GM19397 (cell line): Measurements from ENCODE around the gene HAPSTR1.
A peak's percentile ranks its signal among the peaks of the same experiment; 100 is the strongest.

Source experiments
- ATAC-seq: cut with Tn5 transposase; IDR thresholded peaks from one replicate; pipeline ENCODE4 v1.9.1; 2021; ENCODE audit warnings: mild to moderate bottlenecking, moderate library complexity; ENCODE audit not compliant: unreplicated experiment

Gene HAPSTR1

DNA sequence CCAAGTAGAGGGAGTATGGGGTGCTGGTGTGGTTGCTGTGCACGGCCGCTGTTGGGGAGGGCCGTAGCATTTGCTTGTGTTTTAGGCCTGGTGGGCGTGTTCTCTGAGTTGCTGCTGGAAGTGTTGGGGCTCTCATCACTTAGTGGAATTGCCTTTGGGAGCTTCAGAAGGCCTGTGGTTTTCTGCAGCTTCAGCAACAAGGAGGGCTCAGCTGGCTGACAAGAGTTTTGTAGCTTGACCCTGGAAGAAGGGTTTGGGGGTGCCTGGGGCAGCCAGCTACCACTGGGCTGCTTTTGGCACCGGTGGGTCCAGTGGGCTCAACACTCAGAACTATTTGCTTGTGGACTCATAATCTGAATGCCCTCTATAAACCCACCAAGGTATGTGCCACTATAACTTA is 30.9 kb downstream of the HAPSTR1 start:
- ATAC-seq, result no peak

DNA sequence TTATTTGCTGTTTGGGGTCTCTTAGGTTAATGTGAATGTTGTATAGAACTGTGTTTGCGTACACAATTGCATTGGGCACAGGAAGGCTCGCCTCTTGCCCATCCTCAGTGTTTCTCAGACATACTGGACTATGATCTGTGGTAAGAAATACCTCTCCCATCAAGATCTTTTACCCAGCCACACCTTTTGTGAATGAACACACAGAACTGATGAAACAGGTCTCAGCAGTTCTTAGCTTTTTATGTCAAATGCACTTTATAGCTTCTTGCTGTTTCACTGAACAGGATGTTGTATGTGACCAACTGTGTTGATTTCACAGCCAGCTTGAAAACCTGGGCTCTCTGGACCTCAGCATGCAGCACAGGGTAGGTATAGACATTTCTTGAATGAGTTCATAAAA is 31.5 kb downstream of the HAPSTR1 start:
- ATAC-seq, result no peak

- ATAC-seq, result no peak
Observed at GRCh38 chr16:9123401-9123800, 32.0 kb downstream of the HAPSTR1 start.

DNA sequence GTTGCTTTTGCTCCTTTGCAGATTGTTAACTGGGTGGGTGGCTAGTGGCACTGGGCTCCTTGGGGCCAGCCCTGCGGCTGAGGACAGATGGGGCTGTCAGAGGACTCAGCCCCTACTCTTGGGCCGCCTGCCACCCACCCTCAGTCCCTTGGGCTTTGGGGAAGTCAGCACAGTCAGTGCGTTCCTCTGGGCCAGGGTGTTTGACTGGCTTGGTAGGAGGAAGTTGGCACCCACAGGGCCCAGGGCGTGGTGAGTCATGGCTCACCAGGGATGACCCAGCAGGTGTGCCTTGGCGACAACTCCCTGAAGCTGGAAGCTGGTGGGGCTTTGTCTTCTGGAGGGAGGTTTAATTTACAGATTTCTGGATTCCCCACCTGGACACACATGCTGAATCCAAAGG is 32.4 kb downstream of the HAPSTR1 start:
- ATAC-seq, result no peak

GRCh38 chr16:9124444-9124843 is 33.0 kb downstream of the HAPSTR1 start:
- ATAC-seq, result no peak

- no peak for ATAC-seq
Observed at GRCh38 chr16:9124908-9125584, 33.6 kb downstream of the HAPSTR1 start.

GRCh38 chr16:9125658-9126505 is 34.4 kb downstream of the HAPSTR1 start:
- ATAC-seq, result no peak

GRCh38 chr16:9126609-9127008 is 35.2 kb downstream of the HAPSTR1 start:
- no peak for ATAC-seq

- no peak for ATAC-seq
Observed at GRCh38 chr16:9128346-9129342, 37.2 kb downstream of the HAPSTR1 start.

- no peak for ATAC-seq
Observed at GRCh38 chr16:9134306-9134705, 42.9 kb downstream of the HAPSTR1 start.

- peak; percentile 59 for ATAC-seq
Observed at GRCh38 chr16:9134739-9135138, 43.3 kb downstream of the HAPSTR1 start.

GRCh38 chr16:9135797-9136196 is 44.4 kb downstream of the HAPSTR1 start:
- ATAC-seq, result no peak

GRCh38 chr16:9136596-9136995 is 45.2 kb downstream of the HAPSTR1 start:
- ATAC-seq, result no peak

GRCh38 chr16:9138021-9138680 is 46.7 kb downstream of the HAPSTR1 start:
- ATAC-seq, result no peak

DNA sequence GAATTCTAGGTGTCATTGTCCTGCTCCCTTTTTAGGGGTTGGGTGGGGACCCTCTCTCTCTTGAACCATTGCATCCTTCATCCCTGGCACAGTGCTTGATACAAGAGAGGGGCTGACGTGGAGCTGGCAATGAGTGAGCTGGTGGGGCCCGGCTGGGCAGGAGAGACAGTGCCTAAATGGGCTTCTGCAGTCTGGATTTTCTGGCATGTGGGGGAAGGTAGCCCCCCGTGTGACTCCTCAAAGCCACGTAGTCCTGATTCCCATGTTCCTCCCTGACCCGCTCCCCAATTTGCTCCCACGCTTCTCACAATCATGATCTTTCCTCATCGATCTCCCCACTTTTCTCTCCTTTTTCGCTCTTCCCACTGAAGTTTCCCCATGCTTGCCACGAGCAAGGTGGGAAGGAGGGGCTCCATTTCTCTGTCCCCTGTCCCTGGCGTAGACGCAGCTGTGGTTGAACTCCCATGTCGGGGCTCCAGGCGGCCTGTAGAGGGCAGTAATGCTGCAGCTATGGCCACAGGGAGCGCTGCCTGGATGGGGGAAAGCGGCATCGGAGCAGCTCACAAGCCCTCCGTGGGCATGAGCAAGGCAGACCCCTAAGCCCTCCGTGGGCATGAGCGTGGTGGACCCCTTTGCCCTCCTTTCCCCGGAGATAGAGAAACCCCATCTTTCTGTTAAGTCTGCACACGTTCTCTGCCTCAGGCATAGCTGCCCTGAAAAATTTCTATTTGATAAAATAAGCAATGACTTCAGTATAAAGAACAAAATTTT is 47.5 kb downstream of the HAPSTR1 start:
- ATAC-seq, result no peak

GRCh38 chr16:9139965-9140364 is 48.5 kb downstream of the HAPSTR1 start:
- no peak for ATAC-seq
